Naive thymus-derived CD4-positive, alpha-beta T cell (primary cell): Measurements from ENCODE around the gene SLAMF9. TPM values are rescaled to one million over a fixed set of nuclear protein-coding genes. Genes with fewer than 3 reads are reported as not detected.

Experiments used
- ATAC-seq: fragments of 150-1000 bp; cut with Tn5 transposase; 2 replicates; pipeline ENCODE4 v1.10.0; 2021; ENCODE audit warnings: mild to moderate bottlenecking, moderate library complexity
- CTCF ChIA-PET: fragments of 350-600 bp; sonication (Branson Sonifier 250); formaldehyde crosslinking; loops from one replicate; lab custom pipeline; 2021; ENCODE audit warnings: antibody characterized with exemption; lab: Charles Lee
- POLR2A ChIA-PET: fragments of 350-600 bp; sonication (Branson Sonifier 250); formaldehyde crosslinking; loops from one replicate; lab custom pipeline; 2021; ENCODE audit warnings: antibody characterized with exemption, inconsistent platforms; lab: Charles Lee
- DNase-seq, 9 donors: peaks; one replicate each; pipeline versions ENCODE4 v3.0.0 to v3.0.0-alpha.2; 2020 to 2022; ENCODE audit warnings: mixed read lengths in 1 of 9
- H3K27ac ChIP-seq: one replicate; pipeline ENCODE4 v1.7.0; 2013; ENCODE audit warnings: mild to moderate bottlenecking, low read depth, low read length, moderate library complexity
- H3K27me3 ChIP-seq, 2 donors: one replicate each; pipeline ENCODE4 v1.7.0; 2013; ENCODE audit warnings: low read length in 2 of 2, mild to moderate bottlenecking in 2 of 2, moderate library complexity in 2 of 2; ENCODE audit not compliant: control insufficient read depth in 2 of 2, insufficient read depth in 2 of 2
- H3K36me3 ChIP-seq, 3 experiments: 1 replicate in 2 of 3; 2 replicates in 1 of 3; pipeline ENCODE4 v1.7.0; 2013; ENCODE audit warnings: low read length in 3 of 3, mild to moderate bottlenecking in 3 of 3, moderate library complexity in 1 of 3; ENCODE audit not compliant: insufficient read depth in 3 of 3, control insufficient read depth in 2 of 3
- H3K4me1 ChIP-seq, 2 donors: one replicate each; pipeline ENCODE4 v1.7.0; 2013; ENCODE audit warnings: low read length in 2 of 2, mild to moderate bottlenecking in 2 of 2, moderate library complexity in 1 of 2; ENCODE audit not compliant: control insufficient read depth in 2 of 2, insufficient read depth in 2 of 2
- H3K4me3 ChIP-seq: 2 replicates; pipeline ENCODE4 v1.7.0; 2013; ENCODE audit warnings: mild to moderate bottlenecking, low read length
- H3K9me3 ChIP-seq, 3 experiments: 1 replicate in 2 of 3; 2 replicates in 1 of 3; pipeline ENCODE4 v1.7.0; 2013; ENCODE audit warnings: low read length in 3 of 3; ENCODE audit not compliant: control insufficient read depth in 2 of 3
- H3K27ac Mint-ChIP-seq, 9 donors: one replicate each; pipeline ENCODE4 v1.8.0; 2020 to 2022; ENCODE audit warnings: mixed read lengths in 9 of 9, mild to moderate bottlenecking in 8 of 9, moderate library complexity in 5 of 9, inconsistent platforms in 2 of 9
- H3K27me3 Mint-ChIP-seq, 5 donors: one replicate each; pipeline ENCODE4 v1.8.0; 2021 to 2022; ENCODE audit warnings: mixed read lengths in 5 of 5, mild to moderate bottlenecking in 1 of 5
- H3K36me3 Mint-ChIP-seq, 5 donors: one replicate each; pipeline ENCODE4 v1.8.0; 2020 to 2022; ENCODE audit warnings: mixed read lengths in 5 of 5, mild to moderate bottlenecking in 3 of 5, inconsistent platforms in 1 of 5
- H3K4me1 Mint-ChIP-seq, 7 donors: one replicate each; pipeline ENCODE4 v1.8.0; 2020 to 2022; ENCODE audit warnings: mixed read lengths in 7 of 7, mild to moderate bottlenecking in 3 of 7, inconsistent platforms in 1 of 7
- H3K4me3 Mint-ChIP-seq, 10 donors: one replicate each; pipeline ENCODE4 v1.8.0; 2020 to 2022; ENCODE audit warnings: mild to moderate bottlenecking in 10 of 10, mixed read lengths in 10 of 10, moderate library complexity in 6 of 10, inconsistent platforms in 2 of 10
- H3K9me3 Mint-ChIP-seq, 11 donors: one replicate each; pipeline ENCODE4 v1.8.0; 2020 to 2022; ENCODE audit warnings: mixed read lengths in 11 of 11, mild to moderate bottlenecking in 4 of 11, inconsistent platforms in 1 of 11, moderate library complexity in 1 of 11
- intact Hi-C, 2 donors: fragments of 100-400 bp; cut with micrococcal nuclease; formaldehyde crosslinking; loops; one replicate each; pipeline ENCODE4 v1.15.1; 2023
- polyA plus RNA-seq, 2 donors: library from polyadenylated mRNA; unstranded; fragments of 300-500 nt; fragmentation: Illumina TruSeq; gene quantifications; one replicate each; pipeline ENCODE4 v1.2.3, GENCODE V29; 2021
- total RNA-seq, 6 experiments: library from RNA in 5 of 6; stranded (reverse) in 5 of 6; gene quantifications; 1 replicate in 5 of 6; 2 replicates in 1 of 6; pipeline ENCODE4 v1.2.3 and lab custom pipeline; 2021 to 2026

The SLAMF9 gene
- total and polyA plus RNA-seq, 7 experiments from 2014 or later = not detected

- ChIA-PET CTCF (interaction anchor here (0.6 kb wide), 1 partner anchor 173 kb away, joined by 3 read pairs; no protein-coding TSS in a partner anchor), POLR2A (no interaction called here)
- no peak overlapping the region for H3K4me3 Mint-ChIP-seq
- H3K27ac ChIP-seq = no peak overlapping the region
- no peaks in the 10 kb centered on the region for H3K9me3 Mint-ChIP-seq
- peaks cover 0 to 33% (median 31%) of the 10 kb centered on the region in 5 donors for H3K27me3 Mint-ChIP-seq
- peaks cover 0 to 3% of the 10 kb centered on the region in 2 donors for H3K27me3 ChIP-seq
- ATAC-seq (no peak), DNase-seq (no peak)
- intact Hi-C loops = no loop called here
- H3K27ac Mint-ChIP-seq = no peak overlapping the region
- H3K9me3 ChIP-seq = no peaks in the 10 kb centered on the region
- H3K4me1 Mint-ChIP-seq = peaks cover 0 to 3% (median 0%) of the 10 kb centered on the region in 7 donors
- no peak overlapping the region for H3K4me3 ChIP-seq
- H3K36me3 ChIP-seq = no peaks in the 10 kb centered on the region
- no peaks in the 10 kb centered on the region for H3K36me3 Mint-ChIP-seq
- no peaks in the 10 kb centered on the region for H3K4me1 ChIP-seq
Observed at GRCh38 chr1:159970932-159971342, 16.9 kb upstream of the SLAMF9 start.

GRCh38 chr1:159968901-159969300, 14.9 kb upstream of the SLAMF9 start:
- ChIA-PET CTCF (interaction anchor here (0.7 kb wide), 2 partner anchors 36 to 37 kb away, joined by 3 read pairs; no protein-coding TSS in a partner anchor), POLR2A (no interaction called here)
- no peak for DNase-seq
- H3K4me3 ChIP-seq = no peak overlapping the region
- H3K36me3 Mint-ChIP-seq = no peaks in the 10 kb centered on the region
- H3K9me3 ChIP-seq = no peaks in the 10 kb centered on the region
- H3K36me3 ChIP-seq = no peaks in the 10 kb centered on the region
- H3K4me1 Mint-ChIP-seq = peaks cover 0 to 3% (median 0%) of the 10 kb centered on the region in 7 donors
- ATAC-seq = no peak
- peak overlapping the region in 1 of 9 donors; percentile 33 for H3K27ac Mint-ChIP-seq
- H3K4me1 ChIP-seq = no peaks in the 10 kb centered on the region
- intact Hi-C loops = no loop called here
- H3K27me3 ChIP-seq = no peaks in the 10 kb centered on the region
- peaks cover 9 to 46% (median 31%) of the 10 kb centered on the region in 5 donors for H3K27me3 Mint-ChIP-seq
- no peak overlapping the region for H3K4me3 Mint-ChIP-seq
- no peak overlapping the region for H3K27ac ChIP-seq
- H3K9me3 Mint-ChIP-seq = no peaks in the 10 kb centered on the region

GRCh38 chr1:159965263-159965662, 11.2 kb upstream of the SLAMF9 start:
- Mint-ChIP-seq H3K27ac (no peak overlapping the region), H3K9me3 (peaks cover 0 to 1% (median 0%) of the 10 kb centered on the region in 11 donors), H3K4me3 (no peak overlapping the region), H3K4me1 (peaks cover 0 to 2% (median 0%) of the 10 kb centered on the region in 7 donors), H3K36me3 (no peaks in the 10 kb centered on the region), H3K27me3 (peaks cover 9 to 51% (median 23%) of the 10 kb centered on the region in 5 donors)
- no peaks in the 10 kb centered on the region for H3K36me3 ChIP-seq
- no peaks in the 10 kb centered on the region for H3K4me1 ChIP-seq
- DNase-seq (no peak), ATAC-seq (no peak)
- POLR2A ChIA-PET = no interaction called here
- intact Hi-C loops = no loop called here
- no peak overlapping the region for H3K4me3 ChIP-seq
- CTCF ChIA-PET = no interaction called here
- no peaks in the 10 kb centered on the region for H3K27me3 ChIP-seq
- no peaks in the 10 kb centered on the region for H3K9me3 ChIP-seq
- no peak overlapping the region for H3K27ac ChIP-seq

GRCh38 chr1:159964144-159964543, 10.1 kb upstream of the SLAMF9 start:
- CTCF ChIA-PET = no interaction called here
- peaks cover 9 to 53% (median 30%) of the 10 kb centered on the region in 5 donors for H3K27me3 Mint-ChIP-seq
- no peaks in the 10 kb centered on the region for H3K9me3 ChIP-seq
- no peak for DNase-seq
- POLR2A ChIA-PET = no interaction called here
- ATAC-seq = no peak
- intact Hi-C loops = no loop called here
- H3K27me3 ChIP-seq = no peaks in the 10 kb centered on the region
- H3K36me3 Mint-ChIP-seq = no peaks in the 10 kb centered on the region
- no peaks in the 10 kb centered on the region for H3K36me3 ChIP-seq
- H3K9me3 Mint-ChIP-seq = peaks cover 0 to 1% (median 0%) of the 10 kb centered on the region in 11 donors
- no peak overlapping the region for H3K27ac ChIP-seq
- no peak overlapping the region for H3K4me3 Mint-ChIP-seq
- H3K4me1 Mint-ChIP-seq = peaks cover 0 to 2% (median 0%) of the 10 kb centered on the region in 7 donors
- no peaks in the 10 kb centered on the region for H3K4me1 ChIP-seq
- H3K4me3 ChIP-seq = no peak overlapping the region
- H3K27ac Mint-ChIP-seq = no peak overlapping the region

GRCh38 chr1:159962176-159962575, 8.1 kb upstream of the SLAMF9 start:
- no peak overlapping the region for H3K4me3 Mint-ChIP-seq
- H3K27me3 Mint-ChIP-seq = peaks cover 9 to 35% (median 18%) of the 10 kb centered on the region in 5 donors
- intact Hi-C loops = no loop called here
- POLR2A ChIA-PET = no interaction called here
- Histone ChIP-seq H3K4me1 (no peaks in the 10 kb centered on the region), H3K27me3 (no peaks in the 10 kb centered on the region), H3K9me3 (no peaks in the 10 kb centered on the region), H3K4me3 (no peak overlapping the region), H3K27ac (no peak overlapping the region), H3K36me3 (no peaks in the 10 kb centered on the region)
- H3K4me1 Mint-ChIP-seq = no peaks in the 10 kb centered on the region
- no peak for DNase-seq
- H3K27ac Mint-ChIP-seq = no peak overlapping the region
- ATAC-seq = no peak
- H3K9me3 Mint-ChIP-seq = peaks cover 0 to 1% (median 0%) of the 10 kb centered on the region in 11 donors
- H3K36me3 Mint-ChIP-seq = no peaks in the 10 kb centered on the region
- CTCF ChIA-PET = no interaction called here

- Mint-ChIP-seq H3K36me3 (no peaks in the 10 kb centered on the region), H3K4me1 (no peaks in the 10 kb centered on the region), H3K27ac (no peak overlapping the region), H3K27me3 (peaks cover 6 to 31% (median 12%) of the 10 kb centered on the region in 5 donors), H3K9me3 (peaks cover 0 to 1% (median 0%) of the 10 kb centered on the region in 11 donors), H3K4me3 (no peak overlapping the region)
- CTCF ChIA-PET = no interaction called here
- no peaks in the 10 kb centered on the region for H3K9me3 ChIP-seq
- intact Hi-C loops = no loop called here
- H3K36me3 ChIP-seq = no peaks in the 10 kb centered on the region
- no peak for ATAC-seq
- no peaks in the 10 kb centered on the region for H3K4me1 ChIP-seq
- POLR2A ChIA-PET = no interaction called here
- DNase-seq = no peak
- no peaks in the 10 kb centered on the region for H3K27me3 ChIP-seq
- H3K27ac ChIP-seq = no peak overlapping the region
- no peak overlapping the region for H3K4me3 ChIP-seq
Observed at GRCh38 chr1:159961636-159962035, 7.6 kb upstream of the SLAMF9 start.

- Histone ChIP-seq H3K27ac (no peak overlapping the region), H3K27me3 (no peaks in the 10 kb centered on the region), H3K36me3 (no peaks in the 10 kb centered on the region), H3K9me3 (no peaks in the 10 kb centered on the region), H3K4me1 (no peaks in the 10 kb centered on the region), H3K4me3 (no peak overlapping the region)
- ATAC-seq (no peak), DNase-seq (no peak)
- intact Hi-C loops = no loop called here
- Mint-ChIP-seq H3K27ac (no peak overlapping the region), H3K9me3 (peaks cover 0 to 1% (median 0%) of the 10 kb centered on the region in 11 donors), H3K4me3 (no peak overlapping the region), H3K4me1 (no peaks in the 10 kb centered on the region), H3K27me3 (peaks cover 6 to 24% (median 14%) of the 10 kb centered on the region in 5 donors), H3K36me3 (no peaks in the 10 kb centered on the region)
- ChIA-PET POLR2A (no interaction called here), CTCF (no interaction called here)
Observed at GRCh38 chr1:159960721-159961381, 6.8 kb upstream of the SLAMF9 start.
